Measurements from ENCODE around the gene CHAT.

- TF ChIP-seq CTCF (IDR thresholded peaks at IDR 0.05), result no peak
- TF ChIP-seq POLR2AphosphoS5 (IDR thresholded peaks at IDR 0.05; ENCODE audit: low read depth, low read length), result no peak
- TF ChIP-seq SIN3A (IDR thresholded peaks at IDR 0.05; ENCODE audit: borderline replicate concordance, insufficient read depth, low read depth, low read length), result no peak
These were observed 28.5 kb downstream of the CHAT start for GRCh38 chr10:49642311-49642710.

All from Panc1 (cell line).